AG04450 (cell line): ENCODE measurements around the gene TNS2. TPM values are rescaled to one million over a fixed set of nuclear protein-coding genes. Genes with fewer than 3 reads are reported as not detected.
A peak's percentile ranks its signal among the peaks of the same experiment; 100 is the strongest.
"Not testable (repeated sequence)": the region's sequence is repeated elsewhere in the genome, so short reads cannot be mapped to it uniquely, and the experiment has no call there.

Source experiments
- CTCF ChIA-PET: fragments of 300-600, 350-600 bp; formaldehyde crosslinking; extraction: SDS; loops from one replicate; lab custom pipeline; 2022; ENCODE audit warnings: antibody characterized with exemption, inconsistent platforms; lab: Charles Lee
- POLR2A ChIA-PET: fragments of 350-600 bp; formaldehyde crosslinking; extraction: SDS; loops from one replicate; lab custom pipeline; 2021; ENCODE audit warnings: antibody characterized with exemption, inconsistent platforms; lab: Yijun Ruan, JAX
- DNase-seq: peaks from one replicate; pipeline ENCODE4 v3.0.0-alpha.2; 2011; ENCODE audit warnings: low read depth, low spot score
- H3K27ac ChIP-seq: one replicate; pipeline ENCODE4 v1.5.1; 2012; ENCODE audit warnings: low read depth, low read length, control low read depth
- H3K27me3 ChIP-seq: one replicate; pipeline ENCODE4 v1.6.0; 2012; ENCODE audit warnings: low read length; ENCODE audit not compliant: control insufficient read depth, insufficient read depth
- H3K4me3 ChIP-seq: 2 replicates; pipeline ENCODE4 v1.5.1; 2011; ENCODE audit warnings: mild to moderate bottlenecking, low read depth, low read length, control low read depth
- H3K9me3 ChIP-seq: 2 replicates; pipeline ENCODE4 v1.5.1; 2012; ENCODE audit warnings: low read length; ENCODE audit not compliant: control insufficient read depth, insufficient read depth
- polyA plus RNA-seq: library from polyadenylated mRNA; depleted of rRNA; stranded (reverse); fragments of >200 nt; gene quantifications from 2 replicates; pipeline ENCODE4 v1.2.3, GENCODE V29; 2011
- TF ChIP-seq, protein P1 (sequence below): IDR thresholded peaks from 2 replicates; pipeline ENCODE4 v1.5.1; 2011; ENCODE audit warnings: low read depth, low read length, control low read depth, inconsistent platforms

Gene TNS2
- polyA plus RNA-seq, 1 experiment, result 23.1 TPM

- TF ChIP-seq, protein P1, sequence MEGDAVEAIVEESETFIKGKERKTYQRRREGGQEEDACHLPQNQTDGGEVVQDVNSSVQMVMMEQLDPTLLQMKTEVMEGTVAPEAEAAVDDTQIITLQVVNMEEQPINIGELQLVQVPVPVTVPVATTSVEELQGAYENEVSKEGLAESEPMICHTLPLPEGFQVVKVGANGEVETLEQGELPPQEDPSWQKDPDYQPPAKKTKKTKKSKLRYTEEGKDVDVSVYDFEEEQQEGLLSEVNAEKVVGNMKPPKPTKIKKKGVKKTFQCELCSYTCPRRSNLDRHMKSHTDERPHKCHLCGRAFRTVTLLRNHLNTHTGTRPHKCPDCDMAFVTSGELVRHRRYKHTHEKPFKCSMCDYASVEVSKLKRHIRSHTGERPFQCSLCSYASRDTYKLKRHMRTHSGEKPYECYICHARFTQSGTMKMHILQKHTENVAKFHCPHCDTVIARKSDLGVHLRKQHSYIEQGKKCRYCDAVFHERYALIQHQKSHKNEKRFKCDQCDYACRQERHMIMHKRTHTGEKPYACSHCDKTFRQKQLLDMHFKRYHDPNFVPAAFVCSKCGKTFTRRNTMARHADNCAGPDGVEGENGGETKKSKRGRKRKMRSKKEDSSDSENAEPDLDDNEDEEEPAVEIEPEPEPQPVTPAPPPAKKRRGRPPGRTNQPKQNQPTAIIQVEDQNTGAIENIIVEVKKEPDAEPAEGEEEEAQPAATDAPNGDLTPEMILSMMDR, result no peak
- peak within 1 kb of the TSS; percentile 87 for H3K27ac ChIP-seq
- CTCF ChIA-PET, result interaction anchor here (0.6 to 2.3 kb wide), 3 partner anchors 26 to 1011 kb away, joined by 3 to 12 read pairs (median 3); no protein-coding TSS in a partner anchor
- POLR2A ChIA-PET, result interaction anchor here (0.7 to 2.4 kb wide), 6 partner anchors 13 to 955 kb away, joined by 3 to 15 read pairs (median 4); partner anchors contain the start of genes NR4A1 and TARBP2
- peak within 1 kb of the TSS; percentile 100 for H3K4me3 ChIP-seq
- no peaks in the 10 kb centered on the region for H3K27me3 ChIP-seq
- no peaks in the 10 kb centered on the region for H3K9me3 ChIP-seq
- DNase-seq, result peak; percentile 99
Measured at GRCh38 chr12:53005986-53006809, 43.7 kb upstream of the TNS2 start, which contains the start of gene EIF4B. Gene EIF4B (plus strand): TSS chr12:53006456. CDS start chr12:53006484, 28 bp downstream.

DNA sequence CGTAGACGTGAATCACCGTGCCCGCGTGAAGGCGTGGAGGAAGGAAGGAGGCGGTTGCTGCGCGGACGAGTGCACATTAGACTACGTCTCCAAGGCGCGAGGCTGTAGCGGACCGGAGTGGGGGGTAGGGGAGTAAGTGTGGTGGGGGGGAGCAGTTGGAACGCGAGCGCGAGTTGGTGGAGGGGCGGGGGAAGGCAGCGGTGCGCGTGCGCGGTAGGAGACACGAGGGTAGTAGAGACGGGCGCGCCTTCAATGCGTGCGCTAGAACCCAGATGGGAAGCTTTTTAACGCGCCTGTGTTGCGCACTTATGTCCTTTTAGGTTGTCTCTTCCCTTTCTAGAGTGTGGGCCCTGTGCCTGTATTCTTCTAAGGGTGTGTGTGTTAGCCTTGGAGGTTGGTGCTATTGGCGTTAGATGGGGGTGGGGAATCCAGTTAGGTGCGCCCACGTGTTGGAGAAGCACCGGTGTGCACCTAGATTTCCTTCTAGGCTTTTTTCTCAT is 43.0 kb upstream of the TNS2 start:
- Histone ChIP-seq H3K27me3 (no peaks in the 10 kb centered on the region), H3K9me3 (no peaks in the 10 kb centered on the region), H3K4me3 (peak overlapping the region; percentile 100), H3K27ac (peak overlapping the region; percentile 87)
- ChIA-PET POLR2A (interaction anchor here (0.5 to 2.4 kb wide), 8 partner anchors 8 to 1925 kb away, joined by 3 to 15 read pairs (median 4); partner anchors contain the start of genes NR4A1 and TARBP2), CTCF (interaction anchor here (0.6 to 2.3 kb wide), 4 partner anchors 26 to 416 kb away, joined by 3 to 12 read pairs (median 5); no protein-coding TSS in a partner anchor)
- TF ChIP-seq, protein P1, result no peak
- DNase-seq, result peak; percentile 20

DNA sequence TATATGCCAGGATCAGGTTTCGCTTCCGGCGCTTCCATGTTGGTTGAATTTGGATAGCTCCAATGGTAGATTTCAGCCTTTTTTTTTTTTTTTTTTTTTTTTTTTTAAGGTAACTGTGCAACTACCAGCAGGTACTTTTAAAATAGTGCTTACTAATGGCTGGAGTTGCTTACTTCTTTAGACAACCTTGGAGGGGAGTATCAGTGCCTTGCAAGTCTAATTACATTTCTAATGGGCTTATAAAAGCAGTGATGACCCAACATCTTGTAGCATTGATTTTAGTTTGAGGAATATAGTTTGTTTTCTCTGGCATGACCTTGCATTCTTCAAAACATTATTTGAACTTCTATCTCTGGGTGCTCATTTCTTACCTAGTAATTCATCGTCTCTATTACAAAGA is 42.5 kb upstream of the TNS2 start:
- Histone ChIP-seq H3K27me3 (no peaks in the 10 kb centered on the region), H3K27ac (no peak overlapping the region), H3K4me3 (peak overlapping the region; percentile 100), H3K9me3 (no peaks in the 10 kb centered on the region)
- POLR2A ChIA-PET, result interaction anchor here (0.5 to 2.4 kb wide), 8 partner anchors 8 to 1926 kb away, joined by 3 to 15 read pairs (median 4); no protein-coding TSS in a partner anchor
- DNase-seq, result no peak
- CTCF ChIA-PET, result interaction anchor here (0.6 to 2.3 kb wide), 4 partner anchors 27 to 415 kb away, joined by 3 to 12 read pairs (median 5); no protein-coding TSS in a partner anchor
- TF ChIP-seq, protein P1, result no peak

GRCh38 chr12:53008760-53009159 is 41.1 kb upstream of the TNS2 start:
- H3K27ac ChIP-seq, H3K9me3 ChIP-seq, DNase-seq, POLR2A ChIA-PET, H3K27me3 ChIP-seq, H3K4me3 ChIP-seq, CTCF ChIA-PET: not testable (repeated sequence)

- ChIA-PET CTCF (interaction anchor here (0.5 to 1.0 kb wide), 2 partner anchors 24 to 27 kb away, joined by 3 to 8 read pairs; no protein-coding TSS in a partner anchor), POLR2A (no interaction called here)
- no peaks in the 10 kb centered on the region for H3K9me3 ChIP-seq
- DNase-seq, result no peak
- H3K27ac ChIP-seq, result no peak overlapping the region
- TF ChIP-seq, protein P1, result no peak
- H3K27me3 ChIP-seq, result no peaks in the 10 kb centered on the region
- no peak overlapping the region for H3K4me3 ChIP-seq
Measured at GRCh38 chr12:53010955-53011354, 38.9 kb upstream of the TNS2 start.
